K562 (cell line): Measurements from ENCODE around the gene NAIF1. TPM values are rescaled to one million over a fixed set of nuclear protein-coding genes. Genes with fewer than 3 reads are reported as not detected.
A peak's percentile ranks its signal among the peaks of the same experiment; 100 is the strongest.

ENCODE experiments used
- ATAC-seq: fragments of 200-7000 bp; cut with Tn5 transposase; 3 replicates; pipeline ENCODE4 v1.9.1; 2020; ENCODE audit warnings: moderate library complexity
- BruUV-seq: library from RNA; stranded (reverse); fragments of 400-500 nt; replicated peaks from 2 replicates; lab custom pipeline; 2021; lab: Mats Ljungman, UMichigan
- CTCF ChIA-PET: fragments of 300-600 bp; formaldehyde crosslinking; extraction: SDS; loops from one replicate; lab custom pipeline; 2021; ENCODE audit warnings: low intra/inter-chr PET ratio; lab: Yijun Ruan, JAX
- POLR2A ChIA-PET: fragments of 300-600, 350-650 bp; sonication (Branson Sonifier 250); formaldehyde crosslinking; extraction: SDS; loops from one replicate; lab custom pipeline; 2021; ENCODE audit warnings: antibody characterized with exemption, inconsistent platforms; lab: Yijun Ruan, JAX
- DNase-seq, 4 experiments: peaks; one replicate each; pipeline versions ENCODE4 v3.0.0 to v3.0.0-alpha.2; 2011 to 2018; ENCODE audit warnings: low spot score in 3 of 4, mixed read lengths in 3 of 4; ENCODE audit errors: extremely low read depth in 1 of 4
- FAIRE-seq: peaks from 2 replicates; lab custom pipeline; 2011; peaks lifted over from hg19 to GRCh38; lab: Jason Lieb, UNC
- H2AFZ ChIP-seq: 2 replicates; pipeline ENCODE4 v1.6.0; 2011; ENCODE audit warnings: low read depth, low read length, control low read depth, inconsistent platforms
- H3K27ac ChIP-seq: fragments of 200-600 bp; 3 replicates; pipeline ENCODE4 v1.8.0; 2011; ENCODE audit warnings: low read depth, mild to moderate bottlenecking, control low read depth, inconsistent platforms, low read length, moderate library complexity, mixed read lengths; ENCODE audit errors: extremely low read depth
- H3K27me3 ChIP-seq, 2 experiments: fragments of 300-600 bp in 1 of 2; 2 replicates in 1 of 2; 3 replicates in 1 of 2; pipeline versions ENCODE4 v1.6.0 to v1.8.0; 2011; ENCODE audit warnings: inconsistent platforms in 2 of 2, low read length in 2 of 2, mild to moderate bottlenecking in 1 of 2, mixed read lengths in 1 of 2, moderate library complexity in 1 of 2; ENCODE audit not compliant: control insufficient read depth in 2 of 2, insufficient read depth in 2 of 2
- H3K36me3 ChIP-seq: fragments of 300-600 bp; 3 replicates; pipeline ENCODE4 v1.8.0; 2011; ENCODE audit warnings: mild to moderate bottlenecking, low read length, inconsistent platforms; ENCODE audit not compliant: control insufficient read depth, insufficient read depth
- H3K4me1 ChIP-seq, 2 experiments: fragments of 200-600 bp in 1 of 2; replicated peaks in 1 of 2; 2 replicates in 1 of 2; 3 replicates in 1 of 2; pipeline versions ENCODE4 v1.5.1 to v1.8.0; 2011; ENCODE audit warnings: inconsistent platforms in 2 of 2, low read length in 2 of 2, mild to moderate bottlenecking in 1 of 2, mixed read lengths in 1 of 2, moderate library complexity in 1 of 2; ENCODE audit not compliant: control insufficient read depth in 2 of 2, insufficient read depth in 2 of 2
- H3K4me2 ChIP-seq: 2 replicates; pipeline ENCODE4 v1.6.1; 2011; ENCODE audit warnings: low read length, control low read depth, inconsistent platforms, mixed read lengths; ENCODE audit not compliant: insufficient read depth
- H3K4me3 ChIP-seq: fragments of 200-600 bp; sonication (generic), shearing (Covaris generic); 2 replicates; pipeline ENCODE4 v1.5.1; 2016; ENCODE audit warnings: control low read depth, inconsistent platforms
- H3K79me2 ChIP-seq: fragments of 200-600 bp; 3 replicates; pipeline ENCODE4 v1.8.0; 2011; ENCODE audit warnings: low read length, inconsistent platforms; ENCODE audit not compliant: control insufficient read depth, insufficient read depth
- H3K9ac ChIP-seq, 2 experiments: 2 replicates each; pipeline versions ENCODE4 v1.6.0 to v1.6.1; 2011; ENCODE audit warnings: low read depth in 2 of 2, low read length in 2 of 2, control low read depth in 1 of 2, inconsistent platforms in 1 of 2, mild to moderate bottlenecking in 1 of 2, mixed read lengths in 1 of 2; ENCODE audit not compliant: insufficient read depth in 1 of 2
- H3K9me1 ChIP-seq: one replicate; pipeline ENCODE4 v1.6.0; 2011; ENCODE audit warnings: inconsistent platforms, mild to moderate bottlenecking, low read length, moderate library complexity; ENCODE audit not compliant: control insufficient read depth, insufficient read depth
- H3K9me3 ChIP-seq: replicated peaks from 2 replicates; pipeline ENCODE4 v1.5.1; 2011; ENCODE audit warnings: low read depth, low read length, inconsistent platforms; ENCODE audit not compliant: control insufficient read depth, insufficient read depth
- H4K20me1 ChIP-seq: replicated peaks from 2 replicates; pipeline ENCODE4 v1.6.1; 2011; ENCODE audit warnings: low read length, inconsistent platforms, mixed read lengths; ENCODE audit not compliant: control insufficient read depth, insufficient read depth
- CBX3 ChIP-seq, 2 experiments: IDR thresholded peaks; 1 replicate in 1 of 2; 2 replicates in 1 of 2; pipeline ENCODE4 v1.6.1; 2012; ENCODE audit warnings: inconsistent platforms in 2 of 2, low read length in 2 of 2, borderline replicate concordance in 1 of 2, control low read depth in 1 of 2
- CREM ChIP-seq: IDR thresholded peaks from 2 replicates; pipeline ENCODE4 v1.6.1; 2014; ENCODE audit warnings: antibody characterized with exemption, low read depth
- CTBP1 ChIP-seq: fragments of 450-650 bp; IDR thresholded peaks from 2 replicates; pipeline ENCODE4 v1.6.1; 2016; ENCODE audit warnings: borderline replicate concordance
- EZH2 ChIP-seq: IDR thresholded peaks from 2 replicates; pipeline ENCODE4 v1.6.1; 2012; ENCODE audit warnings: low read depth, mild to moderate bottlenecking, inconsistent platforms, low read length, borderline replicate concordance
- HDAC1 ChIP-seq, 2 experiments: fragments of 450-650 bp; IDR thresholded peaks; 2 replicates each; pipeline ENCODE4 v1.6.1; 2016 to 2017; ENCODE audit warnings: inconsistent platforms in 1 of 2, mild to moderate bottlenecking in 1 of 2, moderate library complexity in 1 of 2
- HDAC2 ChIP-seq: fragments of 450-650 bp; IDR thresholded peaks from 2 replicates; pipeline ENCODE4 v1.6.1; 2016; ENCODE audit warnings: mild to moderate bottlenecking
- HNRNPK ChIP-seq: fragments of 200-400 bp; formaldehyde crosslinking; IDR thresholded peaks from one replicate; pipeline ENCODE4 v1.6.1; 2018; ENCODE audit warnings: mild to moderate bottlenecking, low read depth, low read length; ENCODE audit not compliant: poor library complexity, severe bottlenecking
- MXI1 ChIP-seq: IDR thresholded peaks from 2 replicates; pipeline ENCODE4 v1.6.1; 2011; ENCODE audit warnings: low read depth, mild to moderate bottlenecking, improper control_type of control experiment, low read length
- PHF21A ChIP-seq: fragments of 450-650 bp; IDR thresholded peaks from 2 replicates; pipeline ENCODE4 v1.6.1; 2017; ENCODE audit warnings: low read depth, borderline replicate concordance
- PML ChIP-seq: IDR thresholded peaks from 2 replicates; pipeline ENCODE4 v1.6.1; 2012; ENCODE audit warnings: low read length, inconsistent platforms
- SIN3A ChIP-seq, 2 experiments: fragments of 150-350 bp in 1 of 2; IDR thresholded peaks; 2 replicates each; pipeline ENCODE4 v1.6.1; 2011 to 2016; ENCODE audit warnings: borderline replicate concordance in 2 of 2, low read depth in 2 of 2, low read length in 2 of 2, mild to moderate bottlenecking in 2 of 2, moderate library complexity in 2 of 2; ENCODE audit not compliant: control insufficient read depth in 1 of 2
- TEAD4 ChIP-seq, 2 experiments: sonication (generic) in 1 of 2; formaldehyde crosslinking in 1 of 2; IDR thresholded peaks; 2 replicates each; pipeline versions ENCODE4 v1.6.1 to v1.8.0; 2012 to 2022; ENCODE audit warnings: borderline replicate concordance in 1 of 2, inconsistent platforms in 1 of 2, low read length in 1 of 2, mild to moderate bottlenecking in 1 of 2, missing genetic modification reagents in 1 of 2
- XRCC5 ChIP-seq: fragments of 200-400 bp; formaldehyde crosslinking; IDR thresholded peaks from 2 replicates; pipeline ENCODE4 v1.6.1; 2017; ENCODE audit warnings: low read depth, mild to moderate bottlenecking, low read length
- ZNF316 ChIP-seq: fragments of 450-650 bp; IDR thresholded peaks from 2 replicates; pipeline ENCODE4 v1.6.1; 2016
- WGBS: fragments of 100-300 bp; shearing (Covaris generic); methylation state at CpG from one replicate; pipeline ENCODE4 v1.1.6; 2016; ENCODE audit warnings: low coverage, mixed read lengths; ENCODE audit not compliant: insufficient coverage; ENCODE audit errors: missing lambda C conversion rate; 5-methylcytosine and 5-hydroxymethylcytosine counted together
- in situ Hi-C: fragments of 300-500 bp; cut with MboI; formaldehyde crosslinking; loops from 4 replicates; pipeline ENCODE4 v1.15.0; 2018; ENCODE audit warnings: inconsistent platforms, mixed read lengths
- intact Hi-C: fragments of 100-400 bp; cut with micrococcal nuclease; formaldehyde crosslinking; loops from 2 replicates; pipeline ENCODE4 v1.14.2; 2022
- polyA plus RNA-seq, 8 experiments: library from polyadenylated mRNA; depleted of rRNA in 4 of 8; stranded (reverse) in 5 of 8; unstranded in 3 of 8; fragments of >200 nt; fragmentation: Nextera tagmentation in 2 of 8; fragmentation: Illumina TruSeq in 1 of 8; extraction: Ambion mirVana in 2 of 8; extraction: Trizol in 1 of 8; gene quantifications; 2 replicates each; pipeline versions ENCODE4 v1.2.1 to v1.2.3, GENCODE V29; 2011 to 2014; ENCODE audit warnings: inconsistent platforms in 1 of 8, missing spikeins in 1 of 8
- total RNA-seq, 7 experiments: library from RNA; depleted of rRNA in 6 of 7; stranded (reverse); fragments of >200 nt in 6 of 7; fragmentation: Illumina TruSeq in 2 of 7; extraction: Trizol in 2 of 7; gene quantifications; 2 replicates each; pipeline versions ENCODE4 v1.2.1 to v1.2.3, GENCODE V29; 2011 to 2021; ENCODE audit warnings: low replicate concordance in 1 of 7
- TF ChIP-seq, protein P1 (sequence below), 3 experiments: fragments of 200-800 bp in 1 of 3; sonication (Bioruptor generic) in 1 of 3; sonication (generic) in 1 of 3; formaldehyde crosslinking in 1 of 3; IDR thresholded peaks; 2 replicates each; pipeline versions ENCODE4 v1.6.1 to v1.8.0; 2016 to 2022; ENCODE audit warnings: mild to moderate bottlenecking in 2 of 3, missing compliant biosample characterization in 2 of 3, missing genetic modification characterization in 2 of 3, missing genetic modification reagents in 1 of 3
- TF ChIP-seq, protein P2 (sequence below): fragments of 250-450 bp; sonication (Bioruptor Pico); IDR thresholded peaks from 2 replicates; pipeline ENCODE4 v1.8.0; 2021; ENCODE audit warnings: moderate library complexity, mild to moderate bottlenecking, inconsistent platforms

NAIF1 gene
- total and polyA plus RNA-seq, 9 of the 15 experiments (the other 6 are each of a cell fraction or from before 2014, with no cell fraction given) = 4.8 to 26.6 (median 17.2) TPM

DNA sequence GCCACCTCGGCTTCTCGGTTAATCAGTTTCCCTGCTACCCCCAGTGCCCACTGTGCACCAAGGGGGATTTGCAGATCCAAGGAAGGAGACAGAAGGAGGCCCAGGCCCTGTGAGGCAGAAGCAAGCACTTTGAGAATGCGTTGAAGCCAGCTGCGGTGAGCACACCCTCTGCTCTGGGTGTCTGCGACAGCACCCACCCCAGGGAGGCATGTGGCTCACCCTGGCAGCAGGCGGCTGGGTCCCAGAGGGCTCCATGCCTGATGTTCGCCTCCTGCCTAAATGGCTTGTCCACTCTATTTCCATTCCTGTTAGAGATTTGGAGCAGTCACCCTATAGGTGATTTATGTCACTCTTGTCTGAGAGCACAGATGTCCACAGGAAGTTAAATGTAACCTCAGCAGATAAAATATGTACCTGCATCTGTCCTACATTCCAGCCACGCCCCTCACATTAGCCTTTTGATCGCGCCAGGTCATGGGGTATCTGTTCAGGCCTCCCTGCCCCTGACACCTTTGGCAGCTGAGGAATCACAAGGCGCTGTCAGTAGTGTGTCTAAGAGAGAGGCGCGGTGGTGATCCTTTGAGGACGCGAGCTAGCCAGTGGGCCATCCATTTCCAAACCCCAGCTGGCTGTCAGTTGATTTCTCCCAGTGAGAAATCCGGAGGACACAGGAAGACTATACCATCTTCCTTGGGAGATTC, 32.3 kb upstream of the NAIF1 start:
- POLR2A ChIA-PET = interaction anchor here (0.6 to 2.5 kb wide), 6 partner anchors 8 to 144 kb away, joined by 3 to 13 read pairs (median 6); no protein-coding TSS in a partner anchor
- ATAC-seq (peak; percentile 50), FAIRE-seq (peak; percentile 57), DNase-seq (peak; percentile 38 to 82 (median 46))
- WGBS = 6% methylated on average over 16 of the region's 16 CpGs
- Histone ChIP-seq H2AFZ (no peak overlapping the region), H4K20me1 (0 out of 2 replicates have a peak, but pooled peaks cover 10% of the 10 kb centered on the region), H3K4me1 (peaks cover 64 to 77% of the 10 kb centered on the region in 2 experiments), H3K36me3 (peaks cover 89% of the 10 kb centered on the region), H3K9ac (peak overlapping the region; percentile 69 to 94), H3K79me2 (peaks cover 77% of the 10 kb centered on the region), H3K27me3 (no peaks in the 10 kb centered on the region), H3K4me3 (peak overlapping the region; percentile 49), H3K27ac (peak overlapping the region; percentile 89), H3K9me1 (no peaks in the 10 kb centered on the region), H3K4me2 (peak overlapping the region; percentile 87), H3K9me3 (no peaks in the 10 kb centered on the region)
- BruUV-seq = no TSS peak
- intact Hi-C loops (loop anchor here (2.0 kb wide), 1 partner anchor 33 kb away; the partner anchor contains the start of gene NAIF1), in situ Hi-C loops (no loop called here)
- CTCF ChIA-PET = interaction anchor here (0.7 kb wide), 1 partner anchor 96 kb away, joined by 3 read pairs; no protein-coding TSS in a partner anchor
- TF ChIP-seq MXI1 = 0 out of 2 replicates have a peak, but pooled peaks have one; percentile 19
- TF ChIP-seq CBX3 (IDR thresholded peaks at IDR 0.05; ENCODE audit: borderline replicate concordance in 1 of 2, low read length in 2 of 2) = 0 out of 3 replicates have a peak, but pooled peaks of 1 of the 2 experiments have one; percentile 30
- TF ChIP-seq PML = peak; percentile 76; the same call in 1 of the 2 replicates
- TF ChIP-seq XRCC5 = no peak
- TF ChIP-seq, protein P1, sequence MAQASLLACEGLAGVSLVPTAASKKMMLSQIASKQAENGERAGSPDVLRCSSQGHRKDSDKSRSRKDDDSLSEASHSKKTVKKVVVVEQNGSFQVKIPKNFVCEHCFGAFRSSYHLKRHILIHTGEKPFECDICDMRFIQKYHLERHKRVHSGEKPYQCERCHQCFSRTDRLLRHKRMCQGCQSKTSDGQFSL (CRISPR knock-in tag; IDR thresholded peaks at IDR 0.05) = 0 out of 2 replicates have a peak, but pooled peaks have one; percentile 12
- TF ChIP-seq, protein P1 (tag; IDR thresholded peaks at IDR 0.05) = no peak
- TF ChIP-seq SIN3A (IDR thresholded peaks at IDR 0.05; ENCODE audit: borderline replicate concordance in 2 of 2, control insufficient read depth in 1 of 2, low read depth in 2 of 2, low read length in 2 of 2) = peak; percentile 78 to 94; a peak in 3 of 4 replicates
- TF ChIP-seq HDAC2 = 0 out of 2 replicates have a peak, but pooled peaks have one; percentile 39
- peak; percentile 73 for TF ChIP-seq ZNF316
- TF ChIP-seq HDAC1 (IDR thresholded peaks at IDR 0.05) = peak in 1 of 2 experiments; percentile 61; a peak in 2 of 4 replicates
- no peak for TF ChIP-seq HNRNPK
- peak; percentile 75; the same call in 1 of the 2 replicates for TF ChIP-seq CTBP1
- TF ChIP-seq PHF21A = no peak
- TF ChIP-seq, protein P2, sequence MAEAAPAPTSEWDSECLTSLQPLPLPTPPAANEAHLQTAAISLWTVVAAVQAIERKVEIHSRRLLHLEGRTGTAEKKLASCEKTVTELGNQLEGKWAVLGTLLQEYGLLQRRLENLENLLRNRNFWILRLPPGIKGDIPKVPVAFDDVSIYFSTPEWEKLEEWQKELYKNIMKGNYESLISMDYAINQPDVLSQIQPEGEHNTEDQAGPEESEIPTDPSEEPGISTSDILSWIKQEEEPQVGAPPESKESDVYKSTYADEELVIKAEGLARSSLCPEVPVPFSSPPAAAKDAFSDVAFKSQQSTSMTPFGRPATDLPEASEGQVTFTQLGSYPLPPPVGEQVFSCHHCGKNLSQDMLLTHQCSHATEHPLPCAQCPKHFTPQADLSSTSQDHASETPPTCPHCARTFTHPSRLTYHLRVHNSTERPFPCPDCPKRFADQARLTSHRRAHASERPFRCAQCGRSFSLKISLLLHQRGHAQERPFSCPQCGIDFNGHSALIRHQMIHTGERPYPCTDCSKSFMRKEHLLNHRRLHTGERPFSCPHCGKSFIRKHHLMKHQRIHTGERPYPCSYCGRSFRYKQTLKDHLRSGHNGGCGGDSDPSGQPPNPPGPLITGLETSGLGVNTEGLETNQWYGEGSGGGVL = no peak
- 0 out of 2 replicates have a peak, but pooled peaks have one; percentile 12 for TF ChIP-seq CREM
- no peak for TF ChIP-seq EZH2
- peak; percentile 89 for TF ChIP-seq TEAD4 (IDR thresholded peaks at IDR 0.05; ENCODE audit: low read length)
- no peak for TF ChIP-seq TEAD4 (CRISPR knock-in tag; IDR thresholded peaks at IDR 0.05; ENCODE audit: borderline replicate concordance)
